Stimulated activated CD8-positive, alpha-beta memory T cell treated with anti-CD3 and anti-CD28 coated beads, Interleukin-4, amount 100 ng/mL, for 4 hours (primary cell): Measurements from ENCODE around the gene OR1L4.

Source experiments
- DNase-seq, 2 donors: peaks; one replicate each; pipeline ENCODE4 v3.0.0-alpha.2; 2020; ENCODE audit warnings: low read depth in 2 of 2, low spot score in 1 of 2

Gene OR1L4

DNA sequence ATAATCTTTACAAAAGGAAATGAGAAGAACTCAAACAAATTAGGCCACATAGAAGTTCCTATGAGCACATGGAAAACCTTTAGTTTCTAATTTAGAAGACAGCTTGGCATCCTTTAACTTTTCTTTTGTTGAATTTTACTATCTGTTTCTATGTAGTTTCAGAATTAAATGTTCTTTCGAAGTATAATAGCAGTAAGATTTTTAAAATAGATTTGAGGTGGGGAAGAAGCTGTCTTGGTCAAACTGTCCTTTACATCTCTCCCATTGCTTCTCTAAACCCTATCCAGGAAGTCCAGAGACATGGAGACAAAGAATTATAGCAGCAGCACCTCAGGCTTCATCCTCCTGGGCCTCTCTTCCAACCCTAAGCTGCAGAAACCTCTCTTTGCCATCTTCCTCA is at the start of gene OR1L4:
TSS of gene OR1L4 (plus strand) at position 301 of the 400 bp plus-strand sequence. CDS start at position 301, 0 bp downstream.
- DNase-seq: no peak

DNA sequence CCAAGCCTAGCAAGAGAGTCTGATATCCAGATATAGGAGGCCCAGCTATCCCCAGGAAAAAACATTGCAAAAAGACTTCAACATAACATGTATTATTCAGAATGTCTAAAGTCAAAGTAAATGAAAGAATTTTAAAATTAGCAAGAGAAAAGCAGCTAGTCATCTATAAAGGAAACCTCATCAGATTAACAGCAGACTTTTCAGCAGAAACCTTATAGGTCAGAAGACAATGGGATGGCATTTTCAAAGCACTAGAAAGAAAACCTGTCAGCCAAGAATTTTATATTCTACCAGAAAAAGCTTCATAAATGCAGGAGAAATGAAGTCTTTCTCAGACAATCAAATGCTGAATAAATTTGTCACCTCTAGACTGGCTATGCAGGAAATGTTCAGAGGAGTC is 38.9 kb upstream of the OR1L4 start:
- no peak for DNase-seq

DNA sequence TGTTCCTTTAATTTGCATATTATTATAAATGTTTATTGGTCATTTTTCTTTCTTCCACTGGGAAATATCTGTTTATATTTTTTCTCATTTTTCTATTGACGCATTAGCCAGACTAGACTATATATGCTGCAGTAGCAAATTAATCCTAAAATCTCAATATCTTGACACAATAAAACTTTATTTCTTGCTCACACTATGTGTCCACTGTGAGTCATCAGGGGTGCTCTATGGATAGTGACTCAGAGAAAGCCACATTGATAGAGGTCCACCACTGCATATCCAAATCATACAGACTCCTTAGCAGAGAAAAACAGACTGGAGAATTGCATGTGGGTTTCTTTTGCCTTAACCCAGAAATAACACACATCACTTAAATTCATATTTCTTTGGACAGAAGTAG is 28.1 kb upstream of the OR1L4 start:
- DNase-seq: no peak

- DNase-seq: no peak
Observed at GRCh38 chr9:122718038-122718437, 5.8 kb upstream of the OR1L4 start.

DNA sequence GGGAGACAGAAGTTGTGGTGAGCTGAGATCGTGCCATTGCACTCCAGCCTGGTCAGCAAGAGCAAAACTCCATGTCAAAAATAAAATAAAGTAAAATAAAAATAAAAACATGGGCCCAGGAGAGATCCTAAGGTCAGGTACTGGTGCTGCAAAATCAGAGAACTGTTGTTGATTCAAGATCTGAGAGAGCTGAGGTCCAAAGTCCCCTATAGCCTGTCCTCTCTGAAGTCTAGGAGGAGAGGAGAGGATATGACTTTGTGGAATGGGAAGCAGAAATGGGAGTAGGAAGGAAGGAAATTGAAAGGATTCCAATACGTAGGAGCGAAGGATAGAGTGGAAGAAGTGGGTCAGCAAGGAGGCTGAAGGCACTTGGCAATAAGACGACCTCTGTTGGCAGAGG is 4.6 kb upstream of the OR1L4 start:
- DNase-seq: no peak

DNA sequence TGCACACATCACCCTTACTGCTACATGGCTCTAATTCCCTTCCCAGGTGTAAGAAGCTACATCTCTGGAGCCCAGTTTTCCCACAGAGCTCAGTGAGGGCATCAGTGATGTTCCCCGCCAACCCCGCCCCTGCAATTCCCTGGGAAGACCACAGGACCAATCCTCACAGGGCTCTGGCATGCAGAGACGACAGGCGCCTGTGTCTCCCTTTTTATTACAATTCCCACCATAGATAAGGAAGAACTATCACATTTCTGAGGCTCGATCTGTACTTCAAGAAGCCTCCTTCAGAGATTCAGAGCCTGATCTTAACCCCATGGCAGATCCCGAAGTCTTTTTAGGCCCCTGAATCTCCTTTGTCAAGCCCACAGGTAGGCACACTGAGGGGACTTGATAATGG is 18.2 kb downstream of the OR1L4 start, which contains the start of gene OR1L6:
TSS of gene OR1L6 (plus strand) at position 301 of the 400 bp plus-strand sequence. CDS start 7,545 bp downstream, outside the sequence.
- no peak for DNase-seq

DNA sequence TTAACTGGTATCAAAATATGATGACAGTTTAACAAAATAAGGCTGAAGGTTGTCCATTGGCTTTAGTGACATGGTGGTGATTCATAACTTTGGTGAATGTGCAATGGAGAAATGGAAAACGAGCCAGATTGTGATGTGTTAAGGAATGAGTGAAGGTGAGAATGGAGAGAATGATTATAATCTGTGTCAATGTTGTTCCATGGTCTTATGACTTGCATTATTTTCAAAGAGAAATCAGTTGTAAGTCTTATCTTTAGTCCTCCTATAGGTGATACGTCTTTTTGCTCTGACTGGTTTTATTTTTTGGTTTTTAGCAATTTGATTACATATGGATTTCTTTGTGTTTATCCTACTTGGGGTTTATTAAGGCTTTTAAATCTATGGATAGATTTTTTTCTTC is 31.0 kb downstream of the OR1L4 start:
- DNase-seq: no peak

DNA sequence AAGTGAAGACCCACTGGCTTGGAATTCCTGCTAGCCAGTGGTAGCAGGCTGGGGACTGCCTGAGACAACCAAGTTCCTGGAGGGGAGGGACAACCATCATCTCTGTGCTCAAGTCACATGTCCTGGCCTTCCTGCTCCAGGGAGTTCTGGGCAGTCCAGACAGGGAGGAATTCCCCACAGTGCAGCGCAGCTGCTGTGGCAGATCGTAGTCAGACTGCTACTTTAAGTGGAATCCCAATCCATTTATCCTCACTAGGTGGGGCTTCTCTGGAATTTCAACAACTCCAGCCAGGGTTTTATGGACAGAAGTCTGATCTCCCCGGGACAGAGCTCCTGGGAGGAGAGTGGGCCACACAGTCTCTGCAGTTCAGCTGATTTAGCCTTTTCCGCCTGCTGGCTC is 44.0 kb downstream of the OR1L4 start:
- DNase-seq: no peak
